Stimulated activated naive CD8-positive, alpha-beta T cell treated with anti-CD3 and anti-CD28 coated beads, Interleukin-15, amount 100 ng/mL, for 72 hours (primary cell): ENCODE measurements around the gene BEGAIN.
A peak's percentile ranks its signal among the peaks of the same experiment; 100 is the strongest.

Experiments used
- ATAC-seq: fragments of 150-1000 bp; cut with Tn5 transposase; 2 replicates; pipeline ENCODE4 v1.10.0; 2021; ENCODE audit warnings: mild to moderate bottlenecking, moderate library complexity
- DNase-seq, 2 donors: peaks; one replicate each; pipeline ENCODE4 v3.0.0; 2021 to 2022
- H3K27ac Mint-ChIP-seq, 2 donors: one replicate each; pipeline ENCODE4 v1.8.0; 2022; ENCODE audit warnings: mild to moderate bottlenecking in 2 of 2, mixed read lengths in 2 of 2, moderate library complexity in 2 of 2
- H3K27me3 Mint-ChIP-seq: one replicate; pipeline ENCODE4 v1.8.0; 2022; ENCODE audit warnings: mixed read lengths
- H3K4me1 Mint-ChIP-seq: one replicate; pipeline ENCODE4 v1.8.0; 2022; ENCODE audit warnings: mild to moderate bottlenecking, mixed read lengths
- H3K4me3 Mint-ChIP-seq, 2 donors: one replicate each; pipeline ENCODE4 v1.8.0; 2022; ENCODE audit warnings: mild to moderate bottlenecking in 2 of 2, mixed read lengths in 2 of 2, moderate library complexity in 1 of 2
- H3K9me3 Mint-ChIP-seq, 2 donors: one replicate each; pipeline ENCODE4 v1.8.0; 2022; ENCODE audit warnings: mixed read lengths in 2 of 2

Gene BEGAIN, protein sequence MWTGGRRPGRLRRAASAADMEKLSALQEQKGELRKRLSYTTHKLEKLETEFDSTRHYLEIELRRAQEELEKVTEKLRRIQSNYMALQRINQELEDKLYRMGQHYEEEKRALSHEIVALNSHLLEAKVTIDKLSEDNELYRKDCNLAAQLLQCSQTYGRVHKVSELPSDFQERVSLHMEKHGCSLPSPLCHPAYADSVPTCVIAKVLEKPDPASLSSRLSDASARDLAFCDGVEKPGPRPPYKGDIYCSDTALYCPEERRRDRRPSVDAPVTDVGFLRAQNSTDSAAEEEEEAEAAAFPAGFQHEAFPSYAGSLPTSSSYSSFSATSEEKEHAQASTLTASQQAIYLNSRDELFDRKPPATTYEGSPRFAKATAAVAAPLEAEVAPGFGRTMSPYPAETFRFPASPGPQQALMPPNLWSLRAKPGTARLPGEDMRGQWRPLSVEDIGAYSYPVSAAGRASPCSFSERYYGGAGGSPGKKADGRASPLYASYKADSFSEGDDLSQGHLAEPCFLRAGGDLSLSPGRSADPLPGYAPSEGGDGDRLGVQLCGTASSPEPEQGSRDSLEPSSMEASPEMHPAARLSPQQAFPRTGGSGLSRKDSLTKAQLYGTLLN

GRCh38 chr14:100587086-100587762 is at the start of gene BEGAIN:
BEGAIN (minus strand) TSS chr14:100587417; CDS start chr14:100587290, 127 bp downstream.
- ATAC-seq (peak; percentile 67), DNase-seq (peak in 1 of 2 donors; percentile 30)
- peaks cover 41% of the 10 kb centered on the region for H3K27me3 Mint-ChIP-seq
- no peaks in the 10 kb centered on the region for H3K9me3 Mint-ChIP-seq
- H3K27ac Mint-ChIP-seq, result no peak within 1 kb of the TSS
- peak within 1 kb of the TSS; percentile 65 to 70 for H3K4me3 Mint-ChIP-seq
- no peaks in the 10 kb centered on the region for H3K4me1 Mint-ChIP-seq

- no peaks in the 10 kb centered on the region for H3K9me3 Mint-ChIP-seq
- peaks cover 44% of the 10 kb centered on the region for H3K4me1 Mint-ChIP-seq
- peaks cover 1% of the 10 kb centered on the region for H3K27me3 Mint-ChIP-seq
- H3K4me3 Mint-ChIP-seq, result no peak overlapping the region
- ATAC-seq, result no peak
- no peak for DNase-seq
- no peak overlapping the region for H3K27ac Mint-ChIP-seq
Measured at GRCh38 chr14:100636559-100636958, 49.3 kb upstream of the BEGAIN start.

GRCh38 chr14:100634026-100634425 is 46.8 kb upstream of the BEGAIN start:
- H3K9me3 Mint-ChIP-seq, result no peaks in the 10 kb centered on the region
- no peak overlapping the region for H3K27ac Mint-ChIP-seq
- ATAC-seq (no peak), DNase-seq (no peak)
- H3K4me3 Mint-ChIP-seq, result no peak overlapping the region
- H3K27me3 Mint-ChIP-seq, result no peaks in the 10 kb centered on the region
- H3K4me1 Mint-ChIP-seq, result peaks cover 19% of the 10 kb centered on the region

- Mint-ChIP-seq H3K4me1 (peaks cover 13% of the 10 kb centered on the region), H3K27ac (no peak overlapping the region), H3K27me3 (no peaks in the 10 kb centered on the region), H3K4me3 (no peak overlapping the region), H3K9me3 (no peaks in the 10 kb centered on the region)
- no peak for DNase-seq
- no peak for ATAC-seq
Measured at GRCh38 chr14:100633406-100633805, 46.2 kb upstream of the BEGAIN start.

- no peaks in the 10 kb centered on the region for H3K9me3 Mint-ChIP-seq
- no peak overlapping the region for H3K27ac Mint-ChIP-seq
- ATAC-seq (no peak), DNase-seq (no peak)
- H3K4me1 Mint-ChIP-seq, result no peaks in the 10 kb centered on the region
- no peaks in the 10 kb centered on the region for H3K27me3 Mint-ChIP-seq
- no peak overlapping the region for H3K4me3 Mint-ChIP-seq
Measured at GRCh38 chr14:100629696-100630095, 42.5 kb upstream of the BEGAIN start.

- H3K4me1 Mint-ChIP-seq, result no peaks in the 10 kb centered on the region
Measured at GRCh38 chr14:100629098-100629497, 41.9 kb upstream of the BEGAIN start.

DNA sequence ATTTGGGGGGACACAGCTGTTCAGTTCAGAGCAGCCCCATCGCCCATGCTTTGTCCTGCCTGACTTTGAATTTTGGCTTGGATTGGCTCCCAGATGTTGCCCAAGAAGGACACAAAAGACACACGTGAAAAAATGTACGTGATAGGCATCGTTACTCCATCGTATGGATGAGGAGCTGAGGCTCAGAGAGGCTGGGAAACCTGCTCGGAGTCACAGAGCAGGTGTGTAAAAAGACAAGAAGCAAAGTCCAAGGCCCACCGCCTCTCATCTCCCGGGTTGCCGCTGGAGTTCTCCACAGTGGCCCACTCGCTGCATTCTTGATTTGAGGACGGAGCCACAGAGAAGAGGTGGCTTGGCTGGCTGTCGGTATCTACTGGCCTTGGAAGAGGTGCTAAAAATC is 41.0 kb upstream of the BEGAIN start:
- Mint-ChIP-seq H3K4me1 (no peaks in the 10 kb centered on the region), H3K9me3 (no peaks in the 10 kb centered on the region)

More at GRCh38 chr14:100629098-100629497, 41.9 kb upstream of the BEGAIN start:
- ATAC-seq (no peak), DNase-seq (no peak)
- Mint-ChIP-seq H3K27me3 (no peaks in the 10 kb centered on the region), H3K9me3 (no peaks in the 10 kb centered on the region), H3K27ac (peak overlapping the region in 1 of 2 donors; percentile 55), H3K4me3 (no peak overlapping the region)

GRCh38 chr14:100626614-100627013 is 39.4 kb upstream of the BEGAIN start:
- ATAC-seq (no peak), DNase-seq (no peak)
- Mint-ChIP-seq H3K4me3 (no peak overlapping the region), H3K9me3 (no peaks in the 10 kb centered on the region), H3K4me1 (no peaks in the 10 kb centered on the region), H3K27ac (no peak overlapping the region), H3K27me3 (no peaks in the 10 kb centered on the region)

More for the DNA sequence above, 41.0 kb upstream of the BEGAIN start:
- ATAC-seq, result no peak
- Mint-ChIP-seq H3K27me3 (no peaks in the 10 kb centered on the region), H3K27ac (peak overlapping the region in 1 of 2 donors; percentile 34), H3K4me3 (no peak overlapping the region)
- no peak for DNase-seq

GRCh38 chr14:100623961-100624360 is 36.7 kb upstream of the BEGAIN start:
- H3K9me3 Mint-ChIP-seq, result no peaks in the 10 kb centered on the region
- ATAC-seq, result no peak
- H3K27me3 Mint-ChIP-seq, result no peaks in the 10 kb centered on the region
- no peaks in the 10 kb centered on the region for H3K4me1 Mint-ChIP-seq
- H3K4me3 Mint-ChIP-seq, result no peak overlapping the region
- H3K27ac Mint-ChIP-seq, result no peak overlapping the region
- DNase-seq, result no peak

DNA sequence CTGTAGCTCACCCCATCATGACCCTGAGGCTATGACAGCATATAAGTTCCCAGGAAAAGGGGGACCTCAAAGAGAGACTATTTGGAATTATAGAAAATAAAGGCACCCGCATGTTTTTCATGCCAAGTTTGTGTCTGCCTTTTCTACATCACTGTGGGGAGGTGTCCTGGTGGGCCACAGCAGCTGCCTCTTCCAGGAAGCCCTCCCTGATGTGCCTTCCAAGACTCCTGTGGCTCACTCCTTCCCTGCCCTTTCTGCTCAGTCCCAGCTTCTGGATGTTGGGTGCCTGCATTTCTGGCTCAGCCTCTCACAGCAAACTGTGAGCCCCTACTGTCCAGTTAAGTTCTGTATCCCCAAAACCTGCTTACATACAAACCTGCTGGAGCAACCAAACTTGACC is 36.3 kb upstream of the BEGAIN start:
- no peak overlapping the region for H3K4me3 Mint-ChIP-seq
- ATAC-seq (no peak), DNase-seq (no peak)
- no peak overlapping the region for H3K27ac Mint-ChIP-seq
- no peaks in the 10 kb centered on the region for H3K9me3 Mint-ChIP-seq
- H3K27me3 Mint-ChIP-seq, result no peaks in the 10 kb centered on the region
- H3K4me1 Mint-ChIP-seq, result peaks cover 1% of the 10 kb centered on the region

DNA sequence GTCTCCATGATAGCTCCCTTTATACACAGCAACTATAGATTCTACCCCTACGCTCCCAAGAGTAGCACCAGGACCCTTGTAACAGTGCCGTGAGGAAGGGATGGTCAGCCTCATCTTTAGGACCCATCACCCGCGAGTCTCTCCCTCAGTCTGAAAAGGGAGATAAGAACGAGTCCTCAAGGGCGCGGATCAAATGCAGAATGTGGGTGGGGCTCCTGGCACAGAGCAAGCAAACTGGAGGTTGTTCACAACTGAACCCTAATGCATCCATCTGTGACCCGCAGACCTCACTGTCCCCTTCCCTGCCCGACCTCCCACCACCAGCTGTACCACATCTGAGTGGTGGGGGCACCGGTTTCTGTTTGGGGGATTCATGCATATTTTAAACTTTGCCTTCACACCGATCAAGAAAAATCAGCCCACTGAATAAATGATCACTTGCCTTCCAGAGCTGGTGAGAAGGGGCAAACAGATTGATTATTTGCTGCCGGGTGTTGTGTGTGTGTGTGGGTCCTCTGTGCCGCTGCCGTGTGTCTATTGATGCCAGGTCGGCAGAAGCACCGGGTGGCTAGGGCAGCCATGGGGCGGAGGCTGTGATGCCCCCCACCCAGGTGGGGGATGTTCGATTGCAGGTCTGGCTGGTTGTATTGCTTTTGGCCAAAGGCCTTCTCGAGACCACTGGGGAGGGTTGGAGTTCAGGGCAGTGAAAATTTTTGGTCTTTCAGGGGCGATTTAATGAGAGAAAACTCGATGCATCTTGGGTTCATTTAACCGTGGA is 35.7 kb upstream of the BEGAIN start:
- no peak for ATAC-seq

GRCh38 chr14:100622224-100622623 is 35.0 kb upstream of the BEGAIN start:
- Mint-ChIP-seq H3K9me3 (no peaks in the 10 kb centered on the region), H3K27me3 (no peaks in the 10 kb centered on the region), H3K4me3 (no peak overlapping the region), H3K27ac (no peak overlapping the region), H3K4me1 (peaks cover 15% of the 10 kb centered on the region)
- DNase-seq (no peak), ATAC-seq (no peak)

More for the DNA sequence above, 35.7 kb upstream of the BEGAIN start:
- DNase-seq, result no peak
- Mint-ChIP-seq H3K27ac (no peak overlapping the region), H3K4me3 (no peak overlapping the region), H3K27me3 (no peaks in the 10 kb centered on the region), H3K4me1 (peaks cover 8% of the 10 kb centered on the region), H3K9me3 (no peaks in the 10 kb centered on the region)

- H3K9me3 Mint-ChIP-seq, result no peaks in the 10 kb centered on the region
- H3K4me3 Mint-ChIP-seq, result no peak overlapping the region
- H3K27ac Mint-ChIP-seq, result no peak overlapping the region
- ATAC-seq (no peak), DNase-seq (no peak)
- H3K27me3 Mint-ChIP-seq, result no peaks in the 10 kb centered on the region
- peaks cover 19% of the 10 kb centered on the region for H3K4me1 Mint-ChIP-seq
Measured at GRCh38 chr14:100621806-100622205, 34.6 kb upstream of the BEGAIN start.

DNA sequence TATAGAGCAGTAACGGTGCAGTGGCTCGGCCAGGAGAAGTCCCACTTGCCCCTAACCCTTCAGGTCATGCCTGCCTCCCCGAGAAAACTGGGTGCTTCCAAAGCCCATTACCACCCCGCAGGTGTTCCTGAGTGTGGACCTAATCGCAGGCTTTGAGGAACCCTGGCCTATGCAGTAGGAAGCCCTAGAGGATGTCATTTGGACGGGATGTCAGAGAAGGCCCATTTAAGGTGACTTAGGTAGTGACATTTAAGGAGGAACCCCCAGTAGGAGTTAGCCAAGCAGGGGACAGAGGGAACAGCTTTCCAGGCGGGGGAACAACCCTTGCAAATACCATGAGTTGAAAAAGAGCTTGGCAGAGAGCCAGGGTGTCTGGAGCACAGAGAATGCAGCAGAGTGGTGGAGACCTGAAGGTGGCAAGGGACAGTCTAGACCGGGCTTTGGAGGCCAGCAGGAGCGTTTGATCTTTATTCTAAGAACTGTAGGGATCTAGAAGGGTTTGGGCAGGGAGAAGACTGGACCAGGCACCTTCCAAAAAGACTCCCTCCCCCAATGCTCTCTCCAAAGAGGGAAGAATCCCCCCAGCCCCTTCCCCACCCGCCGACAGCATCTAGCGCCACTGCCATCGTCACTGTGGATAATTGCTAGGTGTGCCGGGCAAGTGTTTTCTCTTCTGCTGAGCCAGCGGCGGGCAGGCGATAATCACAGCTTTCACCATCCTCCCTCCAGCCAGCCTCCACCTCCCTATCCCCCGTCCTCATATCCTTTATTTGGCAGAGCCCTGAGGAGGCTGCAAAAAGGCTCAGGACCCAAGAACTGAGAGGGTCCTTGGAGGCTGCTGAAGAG is 33.3 kb upstream of the BEGAIN start:
- no peak for DNase-seq
- Mint-ChIP-seq H3K9me3 (no peaks in the 10 kb centered on the region), H3K4me1 (peaks cover 19% of the 10 kb centered on the region), H3K27me3 (no peaks in the 10 kb centered on the region), H3K4me3 (no peak overlapping the region), H3K27ac (peak overlapping the region in 1 of 2 donors; percentile 59)
- no peak for ATAC-seq
